A549 (cell line): ENCODE measurements around the gene PSME3.

Experiments
- BHLHE40 ChIP-seq: IDR thresholded peaks from 2 replicates; pipeline ENCODE4 v1.6.1; 2012; ENCODE audit warnings: low read depth, low read length, inconsistent platforms
- CTCF ChIP-seq: fragments of >200 bp; sonication (Bioruptor Twin); formaldehyde crosslinking; IDR thresholded peaks from 3 replicates; pipeline ENCODE4 v1.5.1; 2016
- ELK1 ChIP-seq: fragments of 150-350 bp; IDR thresholded peaks from 2 replicates; pipeline ENCODE4 v1.6.1; 2014; ENCODE audit warnings: low read depth, mild to moderate bottlenecking, low read length
- JUN ChIP-seq, 2 experiments: fragments of >200 bp; sonication (Bioruptor Twin); formaldehyde crosslinking; IDR thresholded peaks; 2 replicates in 1 of 2; 3 replicates in 1 of 2; pipeline ENCODE4 v1.6.1; 2016 to 2017
- KDM1A ChIP-seq: fragments of 200-600 bp; sonication (generic); IDR thresholded peaks from 2 replicates; pipeline ENCODE4 v1.6.1; 2016; ENCODE audit warnings: low read depth, mild to moderate bottlenecking
- MAX ChIP-seq: IDR thresholded peaks from 2 replicates; pipeline ENCODE4 v1.6.1; 2012
- MAZ ChIP-seq: fragments of 150-350 bp; IDR thresholded peaks from 2 replicates; pipeline ENCODE4 v1.6.1; 2014; ENCODE audit warnings: antibody characterized with exemption, low read depth, low read length, borderline replicate concordance
- NFE2L2 ChIP-seq: fragments of 150-350 bp; conservative IDR thresholded peaks from 2 replicates; pipeline ENCODE4 v1.6.1; 2014; ENCODE audit warnings: low read length
- PHF8 ChIP-seq: fragments of 200-600 bp; sonication (generic); IDR thresholded peaks from 2 replicates; pipeline ENCODE4 v1.6.1; 2016; ENCODE audit warnings: low read depth, mild to moderate bottlenecking, antibody characterized with exemption, moderate library complexity, borderline replicate concordance
- POLR2A ChIP-seq: IDR thresholded peaks from 2 replicates; pipeline ENCODE4 v1.6.1; 2012; ENCODE audit warnings: mild to moderate bottlenecking, low read length
- SMC3 ChIP-seq: fragments of >200 bp; sonication (Bioruptor Twin); formaldehyde crosslinking; IDR thresholded peaks from 3 replicates; pipeline ENCODE4 v1.6.1; 2018; ENCODE audit warnings: inconsistent platforms

- TF ChIP-seq CTCF (no peak), POLR2A (no peak), PHF8 (no peak), MAX (no peak), MAZ (no peak), ELK1 (no peak), KDM1A (no peak), JUN (IDR thresholded peaks at IDR 0.05) (no peak), SMC3 (no peak), BHLHE40 (no peak), NFE2L2 (no peak)
Observed at GRCh38 chr17:42883802-42884558, 50.8 kb downstream of the PSME3 start.
